Ascending aorta (tissue), 2 donors: ENCODE results near the gene TCERG1L. TPM values are rescaled to one million over a fixed set of nuclear protein-coding genes. Genes with fewer than 3 reads are reported as not detected.

Source experiments
- DNase-seq, 2 donors: peaks; one replicate each; pipeline ENCODE4 v3.0.0-alpha.2; 2019; ENCODE audit warnings: low spot score in 2 of 2
- H3K27ac ChIP-seq, 2 donors: fragments of 200-600 bp; sonication (generic); one replicate each; pipeline ENCODE4 v1.5.1; 2016 to 2017; ENCODE audit warnings: mild to moderate bottlenecking in 1 of 2
- H3K27me3 ChIP-seq: fragments of 200-600 bp; sonication (generic); one replicate; pipeline ENCODE4 v1.5.1; 2017
- H3K36me3 ChIP-seq, 2 donors: fragments of 200-600 bp; sonication (generic); one replicate each; pipeline ENCODE4 v1.5.1; 2016
- H3K4me1 ChIP-seq, 2 donors: fragments of 200-600 bp; sonication (generic); one replicate each; pipeline ENCODE4 v1.5.1; 2016 to 2017; ENCODE audit warnings: mild to moderate bottlenecking in 1 of 2
- H3K4me3 ChIP-seq, 2 donors: fragments of 200-600 bp; sonication (generic); one replicate each; pipeline ENCODE4 v1.5.1; 2016 to 2017; ENCODE audit warnings: mild to moderate bottlenecking in 1 of 2
- H3K9me3 ChIP-seq, 2 donors: fragments of 200-600 bp; sonication (generic); one replicate each; pipeline ENCODE4 v1.5.1; 2016
- intact Hi-C: fragments of 100-400 bp; cut with DNase I; formaldehyde crosslinking; loops from one replicate; pipeline ENCODE4 v1.15.1; 2023
- total RNA-seq: library from RNA; depleted of rRNA; stranded (reverse); fragments of >200 nt; gene quantifications from one replicate; pipeline ENCODE4 v1.1.0, GENCODE V29; 2016
- TF ChIP-seq, protein P1 (sequence below), 3 experiments: fragments of 200-600 bp in 2 of 3; fragments of 450-650 bp in 1 of 3; sonication (generic) in 2 of 3; IDR thresholded peaks; one replicate each; pipeline ENCODE4 v1.5.1; 2016 to 2019; ENCODE audit warnings: antibody characterized with exemption in 3 of 3, mild to moderate bottlenecking in 1 of 3, moderate library complexity in 1 of 3

TCERG1L gene
- total RNA-seq, 1 donor from 2014 or later, result not detected

- no peaks in the 10 kb centered on the region for H3K36me3 ChIP-seq
- H3K9me3 ChIP-seq, result no peaks in the 10 kb centered on the region
- H3K27ac ChIP-seq, result no peak overlapping the region
- H3K4me1 ChIP-seq, result no peaks in the 10 kb centered on the region
- TF ChIP-seq, protein P1, sequence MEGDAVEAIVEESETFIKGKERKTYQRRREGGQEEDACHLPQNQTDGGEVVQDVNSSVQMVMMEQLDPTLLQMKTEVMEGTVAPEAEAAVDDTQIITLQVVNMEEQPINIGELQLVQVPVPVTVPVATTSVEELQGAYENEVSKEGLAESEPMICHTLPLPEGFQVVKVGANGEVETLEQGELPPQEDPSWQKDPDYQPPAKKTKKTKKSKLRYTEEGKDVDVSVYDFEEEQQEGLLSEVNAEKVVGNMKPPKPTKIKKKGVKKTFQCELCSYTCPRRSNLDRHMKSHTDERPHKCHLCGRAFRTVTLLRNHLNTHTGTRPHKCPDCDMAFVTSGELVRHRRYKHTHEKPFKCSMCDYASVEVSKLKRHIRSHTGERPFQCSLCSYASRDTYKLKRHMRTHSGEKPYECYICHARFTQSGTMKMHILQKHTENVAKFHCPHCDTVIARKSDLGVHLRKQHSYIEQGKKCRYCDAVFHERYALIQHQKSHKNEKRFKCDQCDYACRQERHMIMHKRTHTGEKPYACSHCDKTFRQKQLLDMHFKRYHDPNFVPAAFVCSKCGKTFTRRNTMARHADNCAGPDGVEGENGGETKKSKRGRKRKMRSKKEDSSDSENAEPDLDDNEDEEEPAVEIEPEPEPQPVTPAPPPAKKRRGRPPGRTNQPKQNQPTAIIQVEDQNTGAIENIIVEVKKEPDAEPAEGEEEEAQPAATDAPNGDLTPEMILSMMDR (IDR thresholded peaks at IDR 0.05), result no peak
- no peaks in the 10 kb centered on the region for H3K27me3 ChIP-seq
- H3K4me3 ChIP-seq, result no peak overlapping the region
- DNase-seq, result no peak
- intact Hi-C loops, result no loop called here
Measured at GRCh38 chr10:131270461-131271190, 40.9 kb downstream of the TCERG1L start.

- no peaks in the 10 kb centered on the region for H3K4me1 ChIP-seq
- no peak for DNase-seq
- intact Hi-C loops, result no loop called here
- no peaks in the 10 kb centered on the region for H3K9me3 ChIP-seq
- H3K36me3 ChIP-seq, result no peaks in the 10 kb centered on the region
- no peak overlapping the region for H3K27ac ChIP-seq
- no peak overlapping the region for H3K4me3 ChIP-seq
- TF ChIP-seq, protein P1 (IDR thresholded peaks at IDR 0.05), result no peak
- no peaks in the 10 kb centered on the region for H3K27me3 ChIP-seq
Measured at GRCh38 chr10:131269776-131270460, 41.6 kb downstream of the TCERG1L start.

DNA sequence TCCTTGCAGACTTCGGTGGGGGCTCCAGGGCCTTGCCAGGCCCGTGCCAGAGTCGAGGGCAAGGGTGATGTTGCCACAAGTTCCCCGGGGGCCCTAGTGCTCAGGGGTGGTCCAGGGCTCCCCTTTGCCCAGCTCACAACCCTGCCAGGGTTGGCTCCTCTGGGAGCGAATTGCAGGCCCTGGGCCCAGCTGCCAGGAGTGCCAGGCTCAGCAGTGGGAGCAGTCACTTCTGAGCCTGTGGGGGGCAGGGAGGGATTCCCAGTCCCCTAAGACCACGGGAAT is 43.8 kb downstream of the TCERG1L start:
- intact Hi-C loops, result no loop called here

GRCh38 chr10:131266936-131267813 is 44.3 kb downstream of the TCERG1L start:
- Histone ChIP-seq H3K27me3 (no peaks in the 10 kb centered on the region), H3K27ac (no peak overlapping the region), H3K9me3 (no peaks in the 10 kb centered on the region), H3K4me3 (no peak overlapping the region), H3K36me3 (no peaks in the 10 kb centered on the region), H3K4me1 (no peaks in the 10 kb centered on the region)
- TF ChIP-seq, protein P1 (IDR thresholded peaks at IDR 0.05), result no peak
- DNase-seq, result no peak
- intact Hi-C loops, result no loop called here

More for the DNA sequence above, 43.8 kb downstream of the TCERG1L start:
- H3K4me3 ChIP-seq, result no peak overlapping the region
- TF ChIP-seq, protein P1 (IDR thresholded peaks at IDR 0.05), result no peak
- H3K27ac ChIP-seq, result no peak overlapping the region
- no peaks in the 10 kb centered on the region for H3K4me1 ChIP-seq
- no peaks in the 10 kb centered on the region for H3K9me3 ChIP-seq
- DNase-seq, result no peak
- no peaks in the 10 kb centered on the region for H3K27me3 ChIP-seq
- H3K36me3 ChIP-seq, result no peaks in the 10 kb centered on the region

- Histone ChIP-seq H3K36me3 (no peaks in the 10 kb centered on the region), H3K27ac (no peak overlapping the region), H3K27me3 (no peaks in the 10 kb centered on the region), H3K9me3 (no peaks in the 10 kb centered on the region), H3K4me1 (no peaks in the 10 kb centered on the region), H3K4me3 (no peak overlapping the region)
- no peak for DNase-seq
- intact Hi-C loops, result no loop called here
- TF ChIP-seq, protein P1 (IDR thresholded peaks at IDR 0.05), result no peak
Measured at GRCh38 chr10:131264110-131264788, 47.3 kb downstream of the TCERG1L start.
